Kidney glomerular epithelial cell (primary cell): ENCODE data around the gene CNTN5.
"Not testable (repeated sequence)": the region's sequence is repeated elsewhere in the genome, so short reads cannot be mapped to it uniquely, and the experiment has no call there.

Experiments used
- DNase-seq: peaks from one replicate; lab custom pipeline; 2025; lab: John Stamatoyannopoulos, UW

CNTN5 gene

GRCh38 chr11:99020352-99021225 is at the start of gene CNTN5:
Gene CNTN5 (plus strand): TSS chr11:99020949.
- DNase-seq: peak; percentile 29

GRCh38 chr11:98979205-98979604 is 41.5 kb upstream of the CNTN5 start:
- DNase-seq: no peak

- no peak for DNase-seq
Measured at GRCh38 chr11:99015634-99016454, 4.9 kb upstream of the CNTN5 start.

GRCh38 chr11:99019696-99020095 is 1.1 kb upstream of the CNTN5 start:
- DNase-seq: no peak

GRCh38 chr11:99037057-99037456 is 16.3 kb downstream of the CNTN5 start:
- no peak for DNase-seq

DNA sequence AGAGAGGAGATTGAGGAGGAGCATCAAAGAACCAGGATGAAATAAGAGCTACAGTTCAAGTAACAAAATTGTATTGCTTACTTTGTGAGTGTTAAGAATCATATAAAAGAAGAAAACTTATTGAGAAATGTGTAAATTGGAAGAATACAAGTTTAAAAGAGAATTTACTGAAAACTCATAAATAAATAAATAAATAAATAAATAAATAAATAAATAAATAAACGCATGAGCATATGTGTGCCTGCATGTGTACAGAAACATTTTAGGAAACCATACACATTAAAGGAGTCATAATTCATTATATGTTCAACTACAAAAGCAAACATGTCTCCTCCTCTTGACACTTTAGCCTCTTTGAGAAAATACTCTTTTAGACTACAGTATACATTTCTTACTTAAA is 42.6 kb downstream of the CNTN5 start:
- no peak for DNase-seq

GRCh38 chr11:99065121-99065520 is 44.4 kb downstream of the CNTN5 start:
- DNase-seq: no peak

GRCh38 chr11:99066618-99067317 is 46.0 kb downstream of the CNTN5 start:
- DNase-seq: no peak

GRCh38 chr11:99068832-99069231 is 48.1 kb downstream of the CNTN5 start:
- no peak for DNase-seq

- DNase-seq: no peak
Measured at GRCh38 chr11:99069856-99070444, 49.2 kb downstream of the CNTN5 start.

- DNase-seq: no peak
Measured at GRCh38 chr11:99079576-99079975, 58.8 kb downstream of the CNTN5 start.

DNA sequence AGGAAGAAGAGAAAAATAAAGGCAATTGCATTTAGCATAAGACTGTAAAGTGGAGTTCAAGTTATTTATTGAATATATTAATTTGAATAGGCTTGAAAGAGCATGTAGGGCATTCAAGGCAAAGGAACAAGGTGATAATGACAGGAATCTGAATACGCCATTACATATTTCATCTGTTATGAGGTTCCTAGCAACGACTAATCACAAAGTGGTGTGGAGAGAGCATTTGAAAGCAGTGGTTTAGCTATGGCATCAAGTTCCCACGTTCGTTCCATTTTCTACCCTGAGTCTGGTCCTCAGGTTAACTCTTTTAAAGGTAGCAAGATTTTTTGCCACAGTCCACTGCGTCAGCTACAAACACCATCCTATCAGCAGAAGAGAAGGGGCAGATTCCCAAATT is 59.4 kb downstream of the CNTN5 start:
- no peak for DNase-seq

- DNase-seq: no peak
Measured at GRCh38 chr11:99098258-99098657, 77.5 kb downstream of the CNTN5 start.

- no peak for DNase-seq
Measured at GRCh38 chr11:99098751-99099150, 78.0 kb downstream of the CNTN5 start.

- no peak for DNase-seq
Measured at GRCh38 chr11:99117603-99118002, 96.9 kb downstream of the CNTN5 start.

- DNase-seq: not testable (repeated sequence)
Measured at GRCh38 chr11:99133862-99134261, 113.1 kb downstream of the CNTN5 start.

DNA sequence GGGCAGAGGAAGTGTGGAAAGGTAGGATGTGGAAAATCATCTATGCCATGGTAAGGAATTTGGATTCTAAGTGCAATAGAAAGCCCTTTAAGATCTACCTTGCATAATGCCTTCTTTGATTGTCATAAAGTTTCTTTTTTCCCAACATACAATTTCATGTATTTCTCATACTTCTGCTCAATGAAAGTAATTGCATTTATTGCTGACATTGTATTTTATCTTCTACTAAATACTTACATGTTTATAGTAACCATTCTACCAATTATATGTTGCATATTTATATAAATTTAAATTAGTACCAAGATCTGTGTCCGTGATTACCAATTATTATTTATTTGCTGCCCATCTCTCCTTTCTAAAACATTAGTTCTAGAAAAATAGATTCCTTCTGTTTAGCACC is 114.8 kb downstream of the CNTN5 start:
- DNase-seq: no peak

DNA sequence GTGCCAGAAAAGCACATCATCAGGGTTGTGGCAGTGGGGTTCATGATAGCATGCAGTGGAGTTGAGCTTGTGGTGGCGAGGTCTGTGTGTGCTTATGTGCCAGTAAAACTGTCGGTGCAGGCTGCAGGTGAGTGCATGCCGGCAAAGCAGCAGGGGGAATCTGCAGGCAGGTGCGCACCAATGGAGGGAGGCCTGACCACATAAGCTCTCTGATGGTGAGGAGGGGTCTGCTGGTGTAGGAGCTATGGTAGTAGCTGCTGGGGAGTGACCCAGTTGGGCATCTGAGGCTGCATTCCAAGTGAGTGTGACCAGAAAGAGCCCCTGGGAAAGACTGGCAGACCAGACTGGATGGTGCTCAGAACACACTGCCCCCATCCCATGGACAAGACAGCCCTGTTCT is 121.5 kb downstream of the CNTN5 start:
- no peak for DNase-seq

- DNase-seq: no peak
Measured at GRCh38 chr11:99148352-99148751, 127.6 kb downstream of the CNTN5 start.

- no peak for DNase-seq
Measured at GRCh38 chr11:99154277-99154676, 133.5 kb downstream of the CNTN5 start.

DNA sequence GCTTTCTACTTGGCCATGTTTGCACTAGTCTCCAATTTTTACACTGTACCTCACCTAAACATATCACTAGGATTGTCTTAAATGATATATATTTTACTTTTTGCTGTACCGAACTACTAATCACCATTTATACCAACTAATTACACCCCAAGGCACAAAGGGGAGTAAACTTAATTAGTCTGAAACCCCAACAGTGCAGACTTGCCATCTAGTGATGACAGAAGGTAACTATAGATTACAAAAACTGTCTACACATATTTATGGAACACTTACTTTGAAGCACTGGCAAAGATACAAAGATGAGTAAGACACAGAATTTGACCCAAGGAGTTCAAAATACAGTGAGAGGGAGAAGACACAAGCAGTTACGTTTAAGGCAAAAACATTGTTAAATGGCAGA is 139.7 kb downstream of the CNTN5 start:
- no peak for DNase-seq

- no peak for DNase-seq
Measured at GRCh38 chr11:99162819-99163218, 142.1 kb downstream of the CNTN5 start.
